ENCODE results near the gene FAM43A.

The FAM43A gene

GRCh38 chr3:194736896-194737600 is 51.4 kb downstream of the FAM43A start:
- TF ChIP-seq CTCF (conservative IDR thresholded peaks at IDR 0.05; ENCODE audit: low read depth, low read length), result no peak
- no peak for DNase-seq (ENCODE audit: low read depth)

More at GRCh38 chr3:194736896-194737600, 51.4 kb downstream of the FAM43A start:
- H3K4me3 ChIP-seq (ENCODE audit: low read length), result no peak overlapping the region
